Measurements from ENCODE around the gene RNF180.
"Not testable (repeated sequence)": the region's sequence is repeated elsewhere in the genome, so short reads cannot be mapped to it uniquely, and the experiment has no call there.

Gene RNF180

DNA sequence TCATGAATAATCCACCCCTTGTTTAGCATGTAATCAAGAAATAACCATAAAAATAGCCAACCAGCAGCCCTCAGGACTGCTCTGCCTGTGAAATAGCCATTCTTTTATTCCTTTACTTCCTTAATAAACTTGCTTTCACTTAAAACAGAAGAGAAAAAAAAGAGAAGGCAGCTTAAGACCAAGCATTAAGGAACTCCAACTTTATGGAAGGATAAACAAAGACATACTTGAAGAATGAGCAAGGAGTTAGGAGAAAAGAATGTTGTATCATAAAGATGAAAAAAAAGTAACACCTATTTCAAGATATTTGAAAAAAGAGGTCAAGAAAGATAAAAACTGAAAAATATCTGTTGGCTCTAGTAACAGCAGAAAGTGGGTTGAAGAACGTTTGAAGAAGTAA lies 107.6 kb downstream of the RNF180 start:
- no peak for DNase-seq (ENCODE audit: low read depth, low spot score)

GRCh38 chr5:64285188-64286130 lies 119.8 kb downstream of the RNF180 start:
- DNase-seq (ENCODE audit: low read depth, low spot score) = no peak

DNA sequence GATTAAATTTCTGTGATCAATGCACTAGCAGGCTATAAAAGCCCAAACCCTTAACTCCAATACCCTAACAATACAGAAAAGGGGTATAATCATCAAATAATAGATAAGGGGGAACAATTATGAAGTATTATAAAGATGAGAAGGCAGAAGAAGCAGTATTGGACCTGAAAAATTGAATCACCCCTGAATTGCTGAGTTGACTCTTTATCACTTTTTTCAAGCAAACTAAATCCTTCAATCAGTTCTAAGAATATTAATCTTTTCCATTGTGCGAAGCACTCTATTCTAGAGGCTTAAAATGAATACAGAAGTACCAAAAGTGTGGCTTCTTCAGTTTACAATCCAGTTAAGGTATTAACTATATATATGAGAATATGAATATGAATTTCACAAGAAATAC lies 120.7 kb downstream of the RNF180 start:
- DNase-seq (ENCODE audit: low read depth, low spot score) = no peak

- DNase-seq (ENCODE audit: low read depth, low spot score) = not testable (repeated sequence)
These were observed 122.9 kb downstream of the RNF180 start for GRCh38 chr5:64288496-64288895.

- DNase-seq (ENCODE audit: low read depth, low spot score) = no peak
These were observed 127.1 kb downstream of the RNF180 start for GRCh38 chr5:64292611-64293215.

- DNase-seq (ENCODE audit: low read depth, low spot score) = no peak
These were observed 129.5 kb downstream of the RNF180 start for GRCh38 chr5:64295101-64295500.

- DNase-seq (ENCODE audit: low read depth, low spot score) = no peak
These were observed 132.9 kb downstream of the RNF180 start for GRCh38 chr5:64298586-64298985.

- no peak for DNase-seq (ENCODE audit: low read depth, low spot score)
These were observed 134.2 kb downstream of the RNF180 start for GRCh38 chr5:64299805-64300204.

DNA sequence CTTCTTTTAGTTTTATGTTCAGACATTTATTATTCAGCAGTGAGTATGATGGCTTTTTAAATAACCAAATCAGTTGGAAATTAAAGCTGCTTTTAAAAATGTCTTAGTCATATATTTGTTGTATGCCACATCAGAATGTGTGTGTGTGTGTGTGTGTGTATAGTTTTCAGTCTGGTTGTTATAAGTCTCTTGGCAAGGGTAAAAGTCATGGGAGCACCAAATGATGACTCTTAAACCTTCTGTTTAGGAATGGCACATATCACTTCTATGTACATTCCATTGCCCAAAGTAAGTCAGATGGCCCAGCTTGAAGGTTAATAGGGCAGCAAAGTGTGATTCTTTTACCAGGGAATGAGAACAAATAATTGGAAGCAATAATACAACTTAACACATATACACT lies 135.9 kb downstream of the RNF180 start:
- no peak for DNase-seq (ENCODE audit: low read depth, low spot score)

DNA sequence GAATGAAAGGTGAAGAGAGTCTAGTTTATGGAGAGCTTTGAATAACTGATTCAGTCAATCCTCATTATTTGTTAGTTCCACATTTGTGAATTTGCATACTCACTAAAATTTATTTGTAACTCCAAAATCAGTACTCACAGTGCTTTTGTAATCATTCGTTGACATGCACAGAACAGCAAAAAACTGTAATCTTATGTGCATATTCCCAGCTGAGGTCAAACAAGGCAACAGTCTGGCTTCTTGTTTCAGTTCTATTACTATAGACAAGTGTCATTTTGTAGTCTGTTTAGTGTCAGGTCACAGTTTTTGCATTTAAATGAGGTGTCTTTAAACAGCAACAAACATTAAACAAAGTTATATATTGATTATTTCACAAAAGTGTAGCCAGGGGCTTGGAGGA lies 142.5 kb downstream of the RNF180 start:
- no peak for DNase-seq (ENCODE audit: low read depth, low spot score)

- no peak for DNase-seq (ENCODE audit: low read depth, low spot score)
These were observed 146.8 kb downstream of the RNF180 start for GRCh38 chr5:64312491-64312890.

- no peak for DNase-seq (ENCODE audit: low read depth, low spot score)
These were observed 150.1 kb downstream of the RNF180 start for GRCh38 chr5:64315778-64316177.

- no peak for DNase-seq (ENCODE audit: low read depth, low spot score)
These were observed 152.5 kb downstream of the RNF180 start for GRCh38 chr5:64318175-64318574.

GRCh38 chr5:64323591-64323990 lies 157.9 kb downstream of the RNF180 start:
- DNase-seq (ENCODE audit: low read depth, low spot score) = no peak

DNA sequence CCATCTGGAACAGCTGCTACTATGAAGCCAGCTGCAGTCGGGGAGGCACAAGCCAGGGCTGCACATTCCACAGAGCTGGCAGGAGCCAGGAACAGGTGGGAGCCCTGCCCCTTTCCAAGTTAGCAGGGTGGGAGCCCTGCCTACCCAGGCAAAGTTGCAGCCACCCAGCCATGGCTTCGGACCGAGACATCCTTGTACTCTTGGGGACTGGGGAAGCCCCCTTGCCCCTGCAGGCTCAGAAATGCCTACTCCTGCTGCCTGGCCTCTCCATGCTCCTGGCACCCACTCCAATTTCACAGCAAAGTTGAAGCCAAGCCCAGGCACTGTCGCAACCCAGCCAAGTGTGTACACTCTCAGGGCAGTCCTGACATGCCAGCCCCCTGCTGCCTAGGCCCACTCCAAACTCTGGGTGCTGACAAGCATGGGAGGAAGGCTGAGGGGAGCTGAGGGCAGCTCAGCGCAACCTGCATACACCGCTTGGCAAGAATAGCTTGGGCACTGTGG lies 165.1 kb downstream of the RNF180 start:
- DNase-seq (ENCODE audit: low read depth, low spot score) = no peak

- DNase-seq (ENCODE audit: low read depth, low spot score) = no peak
These were observed 166.1 kb downstream of the RNF180 start for GRCh38 chr5:64331597-64332277.

DNA sequence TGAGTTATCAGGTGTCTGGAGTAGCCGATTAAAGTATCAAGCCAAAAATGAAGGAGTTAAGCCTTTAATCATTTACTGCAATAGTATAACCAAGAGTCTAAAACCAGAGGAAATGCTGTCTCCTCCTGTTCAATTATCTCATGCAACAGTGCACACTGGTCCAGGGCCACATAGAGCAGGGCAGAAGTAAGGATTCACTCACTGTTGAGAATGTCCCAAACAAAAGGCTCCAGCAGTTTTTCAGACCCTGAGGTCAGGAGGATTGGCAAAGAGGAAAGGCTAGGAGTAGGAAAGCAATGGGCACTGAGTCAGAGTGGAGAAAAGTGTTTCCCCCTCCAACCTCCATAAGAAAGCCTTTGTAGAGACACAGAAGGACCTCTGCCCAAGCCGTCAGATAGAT lies 168.2 kb downstream of the RNF180 start:
- no peak for DNase-seq (ENCODE audit: low read depth, low spot score)

GRCh38 chr5:64339769-64340168 lies 174.1 kb downstream of the RNF180 start:
- no peak for DNase-seq (ENCODE audit: low read depth, low spot score)

DNA sequence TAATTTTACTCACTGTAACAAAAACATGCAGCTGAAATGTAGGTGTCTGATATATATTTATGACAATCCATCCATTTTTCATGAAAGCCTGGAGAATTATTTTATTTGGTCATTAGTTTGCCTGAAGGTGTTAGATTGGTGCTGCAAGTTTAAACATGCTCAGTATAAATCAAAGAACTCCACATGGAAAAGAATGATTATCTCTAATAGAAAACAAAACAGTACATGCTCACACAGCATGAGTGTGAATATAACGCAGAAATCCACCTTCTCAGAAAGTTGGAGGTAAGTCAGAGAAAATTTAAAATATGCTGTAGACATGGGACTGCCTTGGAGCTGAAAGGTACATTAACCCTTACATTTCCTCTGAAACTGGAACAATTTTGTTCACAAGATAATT lies 174.7 kb downstream of the RNF180 start:
- no peak for DNase-seq (ENCODE audit: low read depth, low spot score)

DNA sequence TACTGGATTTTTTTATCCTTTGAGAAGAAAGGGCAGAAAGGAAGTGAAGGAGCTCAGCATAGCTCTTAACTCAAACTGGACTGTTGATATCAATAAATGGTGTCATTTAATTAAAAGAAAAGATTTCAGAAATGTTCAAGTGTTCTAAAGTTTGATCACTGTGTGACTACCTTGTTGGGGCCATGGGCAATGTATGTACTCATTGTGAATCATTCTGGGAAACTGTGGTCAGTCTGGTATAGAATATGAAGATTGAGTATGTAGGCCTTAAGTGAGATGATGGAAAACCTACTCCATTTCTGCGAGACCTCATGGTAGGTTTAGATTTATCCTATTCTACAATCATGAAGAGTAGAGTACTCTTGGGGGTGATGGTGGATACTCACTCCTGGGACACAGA lies 175.7 kb downstream of the RNF180 start:
- DNase-seq (ENCODE audit: low read depth, low spot score) = no peak

- no peak for DNase-seq (ENCODE audit: low read depth, low spot score)
These were observed 178.9 kb downstream of the RNF180 start for GRCh38 chr5:64344501-64344900.

DNA sequence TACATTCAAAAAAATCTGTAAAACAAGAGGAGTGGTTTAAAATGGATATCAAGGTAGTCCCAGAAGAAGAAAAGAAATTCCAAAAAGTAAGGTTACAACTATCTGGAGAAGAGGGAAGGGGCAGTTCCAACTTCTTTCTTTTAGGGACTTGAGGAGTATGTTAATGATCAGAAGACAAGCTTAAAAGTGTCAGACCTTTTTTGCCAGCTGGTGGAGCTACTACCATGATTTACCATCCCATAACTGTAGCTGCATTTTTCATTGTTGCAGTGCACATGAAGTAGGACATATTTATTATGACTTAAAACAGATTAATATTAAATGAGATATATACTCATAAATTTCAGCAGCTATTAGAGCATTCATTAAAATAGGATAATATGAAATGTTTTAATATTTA lies 181.7 kb downstream of the RNF180 start:
- no peak for DNase-seq (ENCODE audit: low read depth, low spot score)

Data from smooth muscle cell of the brain vasculature (primary cell).